ENCODE results near the gene SLC12A8.

- no peak for TF ChIP-seq CTCF (IDR thresholded peaks at IDR 0.05 in 4 of 5, conservative IDR thresholded peaks at IDR 0.05 in 1 of 5)
- no peak for TF ChIP-seq POLR2A (IDR thresholded peaks at IDR 0.05)
Measured at GRCh38 chr3:125147491-125147820, 65.1 kb downstream of the SLC12A8 start.
